ENCODE measurements around the gene ADGRL3.

The ADGRL3 gene

GRCh38 chr4:61320631-61321030, 120.5 kb downstream of the ADGRL3 start:
- no peak overlapping the region for H3K4me3 ChIP-seq (ENCODE audit: low read depth, low read length)
- TF ChIP-seq, protein P1, sequence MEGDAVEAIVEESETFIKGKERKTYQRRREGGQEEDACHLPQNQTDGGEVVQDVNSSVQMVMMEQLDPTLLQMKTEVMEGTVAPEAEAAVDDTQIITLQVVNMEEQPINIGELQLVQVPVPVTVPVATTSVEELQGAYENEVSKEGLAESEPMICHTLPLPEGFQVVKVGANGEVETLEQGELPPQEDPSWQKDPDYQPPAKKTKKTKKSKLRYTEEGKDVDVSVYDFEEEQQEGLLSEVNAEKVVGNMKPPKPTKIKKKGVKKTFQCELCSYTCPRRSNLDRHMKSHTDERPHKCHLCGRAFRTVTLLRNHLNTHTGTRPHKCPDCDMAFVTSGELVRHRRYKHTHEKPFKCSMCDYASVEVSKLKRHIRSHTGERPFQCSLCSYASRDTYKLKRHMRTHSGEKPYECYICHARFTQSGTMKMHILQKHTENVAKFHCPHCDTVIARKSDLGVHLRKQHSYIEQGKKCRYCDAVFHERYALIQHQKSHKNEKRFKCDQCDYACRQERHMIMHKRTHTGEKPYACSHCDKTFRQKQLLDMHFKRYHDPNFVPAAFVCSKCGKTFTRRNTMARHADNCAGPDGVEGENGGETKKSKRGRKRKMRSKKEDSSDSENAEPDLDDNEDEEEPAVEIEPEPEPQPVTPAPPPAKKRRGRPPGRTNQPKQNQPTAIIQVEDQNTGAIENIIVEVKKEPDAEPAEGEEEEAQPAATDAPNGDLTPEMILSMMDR (IDR thresholded peaks at IDR 0.05; ENCODE audit: insufficient read depth, low read depth, low read length, missing control alignments) = no peak
- DNase-seq (ENCODE audit: low read depth) = no peak

- DNase-seq (ENCODE audit: low read depth) = no peak
- no peak overlapping the region for H3K4me3 ChIP-seq (ENCODE audit: low read depth, low read length)
- TF ChIP-seq, protein P1 (IDR thresholded peaks at IDR 0.05; ENCODE audit: insufficient read depth, low read depth, low read length, missing control alignments) = no peak
Measured at GRCh38 chr4:61332693-61333092, 132.6 kb downstream of the ADGRL3 start.

DNA sequence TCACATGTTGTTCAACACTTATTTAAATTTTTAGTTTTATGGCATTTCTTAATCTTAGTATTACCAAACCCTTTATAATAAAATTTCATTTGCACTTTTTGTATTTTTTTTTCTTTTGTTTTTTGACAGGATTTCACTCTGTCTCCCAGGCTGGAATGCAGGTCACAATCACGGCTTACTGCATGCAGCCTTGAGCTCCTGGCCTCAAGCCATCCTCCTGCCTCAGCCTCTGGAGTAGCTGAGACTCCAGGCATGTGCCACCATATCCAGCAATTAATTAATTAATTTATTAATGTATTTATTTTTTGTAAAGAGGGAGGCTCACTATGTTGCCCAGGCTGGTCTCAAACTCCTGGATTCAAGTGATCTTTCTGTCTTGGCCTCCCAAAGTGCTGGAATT, 133.4 kb downstream of the ADGRL3 start:
- TF ChIP-seq, protein P1 (IDR thresholded peaks at IDR 0.05; ENCODE audit: insufficient read depth, low read depth, low read length, missing control alignments) = no peak
- DNase-seq (ENCODE audit: low read depth) = no peak
- no peak overlapping the region for H3K4me3 ChIP-seq (ENCODE audit: low read depth, low read length)

DNA sequence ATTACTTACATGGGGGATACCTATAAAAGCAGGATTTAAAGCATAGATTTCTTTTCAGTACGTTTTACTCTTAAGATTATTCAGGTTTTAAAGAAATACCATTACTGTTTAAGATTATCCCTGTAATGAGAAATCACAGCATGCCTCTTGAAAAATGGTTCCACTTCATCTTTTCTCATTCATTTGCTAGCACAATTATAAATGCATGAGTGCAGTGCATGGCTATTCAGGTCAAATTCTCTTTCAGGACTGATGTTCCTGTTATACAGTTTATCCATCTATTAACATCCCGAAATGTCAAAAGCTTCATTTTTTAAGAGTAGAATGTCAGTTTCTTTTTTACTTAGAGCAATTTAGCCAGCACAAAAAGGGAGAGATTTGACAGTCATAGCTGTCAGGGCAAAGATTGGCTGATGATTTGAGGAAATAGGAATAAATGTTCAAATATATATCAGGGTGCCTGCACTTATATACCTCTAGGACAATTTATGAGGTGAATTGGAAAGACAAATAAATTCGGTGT, 135.2 kb downstream of the ADGRL3 start:
- DNase-seq (ENCODE audit: low read depth) = no peak
- TF ChIP-seq, protein P1 (IDR thresholded peaks at IDR 0.05; ENCODE audit: insufficient read depth, low read depth, low read length, missing control alignments) = no peak
- no peak overlapping the region for H3K4me3 ChIP-seq (ENCODE audit: low read depth, low read length)

DNA sequence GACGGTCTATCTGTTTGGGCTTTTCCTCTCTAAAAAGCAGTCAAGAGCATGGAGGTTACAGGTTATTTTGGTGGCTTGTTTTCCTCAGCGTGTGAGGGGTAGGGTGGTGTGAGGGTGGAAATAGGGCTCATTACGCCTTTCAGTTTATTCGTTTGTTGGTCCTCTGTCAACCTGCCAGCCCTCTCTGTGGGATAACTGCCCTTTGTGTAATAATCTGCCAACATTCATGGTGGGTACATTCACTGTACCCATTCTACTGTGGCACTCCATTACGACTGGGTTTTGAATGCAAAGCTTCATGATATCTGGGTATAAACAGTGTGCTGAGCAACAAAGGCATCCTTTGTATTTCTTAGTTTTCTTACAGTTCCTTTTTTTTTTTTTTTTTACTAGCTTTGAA, 136.4 kb downstream of the ADGRL3 start:
- TF ChIP-seq, protein P1 (IDR thresholded peaks at IDR 0.05; ENCODE audit: insufficient read depth, low read depth, low read length, missing control alignments) = no peak
- DNase-seq (ENCODE audit: low read depth) = no peak
- no peak overlapping the region for H3K4me3 ChIP-seq (ENCODE audit: low read depth, low read length)

GRCh38 chr4:61336916-61337315, 136.8 kb downstream of the ADGRL3 start:
- no peak overlapping the region for H3K4me3 ChIP-seq (ENCODE audit: low read depth, low read length)

GRCh38 chr4:61342061-61342460, 141.9 kb downstream of the ADGRL3 start:
- DNase-seq (ENCODE audit: low read depth) = no peak
- H3K4me3 ChIP-seq (ENCODE audit: low read depth, low read length) = no peak overlapping the region
- TF ChIP-seq, protein P1 (IDR thresholded peaks at IDR 0.05; ENCODE audit: insufficient read depth, low read depth, low read length, missing control alignments) = no peak

More at GRCh38 chr4:61336916-61337315, 136.8 kb downstream of the ADGRL3 start:
- no peak for DNase-seq (ENCODE audit: low read depth)
- TF ChIP-seq, protein P1 (IDR thresholded peaks at IDR 0.05; ENCODE audit: insufficient read depth, low read depth, low read length, missing control alignments) = no peak
